Esophagus muscularis mucosa (tissue), 4 donors: ENCODE results near the gene VPS33A.

ENCODE experiments used
- CTCF ChIP-seq, 3 experiments: fragments of 200-600 bp in 2 of 3; fragments of 450-650 bp in 1 of 3; sonication (generic) in 2 of 3; IDR thresholded peaks; one replicate each; pipeline ENCODE4 v1.5.1; 2017 to 2019; ENCODE audit warnings: antibody characterized with exemption in 3 of 3, mild to moderate bottlenecking in 2 of 3, moderate library complexity in 1 of 3
- EP300 ChIP-seq: sonication (generic); formaldehyde crosslinking; IDR thresholded peaks from one replicate; pipeline ENCODE4 v1.6.1; 2017; ENCODE audit warnings: antibody characterized with exemption
- POLR2A ChIP-seq: fragments of 450-650 bp; IDR thresholded peaks from one replicate; pipeline ENCODE4 v1.6.1; 2017; ENCODE audit warnings: antibody characterized with exemption, moderate library complexity, mild to moderate bottlenecking, low read depth
- POLR2AphosphoS5 ChIP-seq, 2 donors: sonication (generic); formaldehyde crosslinking; IDR thresholded peaks; one replicate each; pipeline ENCODE4 v1.6.1; 2017; ENCODE audit warnings: antibody characterized with exemption in 2 of 2

GRCh38 chr12:122265886-122266229, 436 bp downstream of the VPS33A start:
- no peak for TF ChIP-seq CTCF (IDR thresholded peaks at IDR 0.05)
- TF ChIP-seq POLR2A, result no peak
- TF ChIP-seq POLR2AphosphoS5 (IDR thresholded peaks at IDR 0.05), result no peak
- TF ChIP-seq EP300, result no peak
